HG02798 (cell line): ENCODE results near the gene MAPK12.

Source experiments
- ATAC-seq: cut with Tn5 transposase; IDR thresholded peaks from one replicate; pipeline ENCODE4 v1.9.1; 2021; ENCODE audit warnings: mild to moderate bottlenecking; ENCODE audit not compliant: unreplicated experiment, poor library complexity

The MAPK12 gene

DNA sequence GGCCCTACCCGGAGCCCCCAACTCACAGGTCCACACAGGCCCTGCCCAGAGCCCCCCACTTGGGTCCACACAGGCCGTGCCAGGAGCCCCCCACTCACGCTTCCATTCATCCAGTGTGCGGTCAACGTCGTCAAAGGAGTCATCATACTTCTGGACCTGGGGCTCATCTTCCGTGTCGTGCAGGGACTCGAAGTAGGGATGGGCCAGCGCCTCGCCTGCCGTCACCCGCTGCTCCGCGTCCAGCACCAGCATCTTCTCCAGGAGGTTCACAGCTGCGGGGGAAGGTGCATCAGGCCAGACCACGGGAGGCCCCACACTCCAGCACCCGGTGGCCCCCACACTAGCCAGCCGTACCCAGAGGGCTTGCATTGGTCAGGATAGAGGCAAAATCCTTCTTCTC lies 6.4 kb downstream of the MAPK12 start:
- no peak for ATAC-seq

DNA sequence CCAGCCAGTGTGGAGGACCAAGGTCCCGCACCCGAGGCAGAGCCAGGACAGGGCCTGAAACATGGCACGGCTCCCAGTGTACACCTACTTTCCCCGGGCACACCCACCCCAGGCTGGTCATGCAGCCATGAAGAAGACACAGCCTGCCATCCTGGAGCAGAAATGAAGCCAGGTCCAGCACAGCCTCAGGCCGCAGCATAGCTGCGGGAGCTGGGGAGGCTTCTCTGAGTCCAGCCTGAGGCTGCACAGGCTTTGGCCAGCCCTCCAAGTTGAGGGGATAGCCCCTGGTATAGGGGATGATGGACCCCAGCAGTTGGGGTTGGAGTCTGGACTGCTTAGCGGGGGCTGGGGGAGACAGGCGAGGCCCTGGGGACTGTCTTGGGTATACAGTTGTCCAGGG lies 7.5 kb downstream of the MAPK12 start:
- no peak for ATAC-seq

DNA sequence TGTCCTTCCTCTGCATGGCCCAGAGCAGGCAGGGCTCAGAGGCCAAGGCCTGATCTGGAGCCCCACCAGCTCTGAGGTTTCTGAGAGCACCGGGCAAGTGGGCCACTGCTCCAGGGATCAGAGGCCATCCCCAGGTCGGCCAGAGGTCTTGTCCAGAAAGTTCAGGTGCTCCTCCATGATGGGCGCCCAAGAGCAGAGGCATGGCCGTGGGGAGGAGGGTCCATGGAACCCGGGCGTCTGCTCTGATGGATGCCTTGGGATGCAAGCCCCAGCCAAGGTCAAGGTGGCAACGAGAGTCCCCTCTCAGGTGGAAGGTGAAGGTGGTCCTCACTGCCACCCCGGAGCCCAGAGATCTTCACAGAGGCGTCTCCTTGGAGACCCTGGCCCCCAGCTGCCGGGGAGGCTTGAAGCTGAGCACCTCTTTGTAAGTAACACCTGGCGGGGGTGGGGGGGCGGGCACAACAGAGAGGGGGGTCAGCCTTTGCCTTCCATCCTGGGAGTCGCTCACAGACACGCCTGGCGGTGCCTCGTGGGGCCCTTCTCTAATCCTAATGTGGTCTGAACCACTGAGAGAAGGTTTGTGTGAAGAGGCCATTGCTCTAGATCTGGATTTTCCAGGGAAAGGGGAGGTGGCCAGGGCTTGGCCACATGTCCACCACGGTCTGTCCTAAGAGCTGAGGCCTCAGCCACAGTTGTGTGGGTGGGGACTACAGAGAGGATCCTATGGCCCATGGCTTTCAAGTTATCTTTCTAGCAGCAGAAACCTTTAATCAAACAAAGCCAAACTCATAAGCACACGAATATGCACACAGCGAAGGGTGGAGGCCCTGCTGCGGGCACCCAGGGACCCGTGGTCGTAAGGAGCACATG lies 8.2 kb downstream of the MAPK12 start:
- ATAC-seq: no peak

DNA sequence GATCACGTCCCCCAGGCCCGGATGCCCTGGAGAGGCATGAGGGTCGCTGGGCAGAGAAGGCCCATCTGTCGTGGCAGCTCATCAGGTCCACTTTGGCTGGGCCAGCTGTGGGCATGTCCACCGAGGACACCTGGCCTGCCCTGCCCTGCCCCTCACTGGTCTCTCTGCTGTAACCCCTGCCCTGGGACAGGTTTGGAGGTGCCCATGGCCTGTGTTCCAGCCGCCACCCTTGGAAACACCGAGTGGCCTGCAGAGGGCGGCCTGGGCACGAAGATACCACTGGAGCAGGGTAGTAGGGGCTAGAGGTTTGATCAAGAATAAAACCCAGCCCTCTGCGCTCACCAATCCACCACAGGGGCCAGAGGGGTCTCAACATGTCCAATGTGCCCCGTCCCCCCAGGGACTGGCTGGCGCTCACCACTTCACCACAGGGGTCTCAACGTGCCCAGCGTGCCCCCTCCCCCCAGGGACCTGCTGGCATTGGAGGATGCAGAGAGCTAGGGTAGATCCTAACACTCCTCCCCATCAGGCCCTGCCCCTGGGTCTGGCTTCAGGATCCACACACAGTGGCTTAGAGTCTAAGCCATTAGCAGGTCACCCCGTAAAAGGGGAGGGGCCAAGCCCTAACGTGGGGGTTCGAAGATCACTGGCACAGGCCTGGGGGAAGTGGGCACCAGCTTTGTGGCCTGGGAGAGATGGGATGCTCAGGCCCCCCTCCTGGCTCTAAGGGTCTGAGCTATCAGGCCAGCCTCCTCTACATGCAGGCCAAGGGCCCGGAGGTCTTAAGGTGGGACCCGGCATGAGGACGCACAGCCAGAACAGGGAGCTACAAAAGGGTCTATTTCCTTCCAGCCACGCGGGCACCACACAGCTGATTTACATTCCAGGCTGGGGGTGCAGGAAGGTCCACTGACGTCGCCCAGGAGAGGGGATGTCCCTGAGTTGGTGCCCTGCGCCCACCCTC lies 9.1 kb downstream of the MAPK12 start:
- no peak for ATAC-seq

DNA sequence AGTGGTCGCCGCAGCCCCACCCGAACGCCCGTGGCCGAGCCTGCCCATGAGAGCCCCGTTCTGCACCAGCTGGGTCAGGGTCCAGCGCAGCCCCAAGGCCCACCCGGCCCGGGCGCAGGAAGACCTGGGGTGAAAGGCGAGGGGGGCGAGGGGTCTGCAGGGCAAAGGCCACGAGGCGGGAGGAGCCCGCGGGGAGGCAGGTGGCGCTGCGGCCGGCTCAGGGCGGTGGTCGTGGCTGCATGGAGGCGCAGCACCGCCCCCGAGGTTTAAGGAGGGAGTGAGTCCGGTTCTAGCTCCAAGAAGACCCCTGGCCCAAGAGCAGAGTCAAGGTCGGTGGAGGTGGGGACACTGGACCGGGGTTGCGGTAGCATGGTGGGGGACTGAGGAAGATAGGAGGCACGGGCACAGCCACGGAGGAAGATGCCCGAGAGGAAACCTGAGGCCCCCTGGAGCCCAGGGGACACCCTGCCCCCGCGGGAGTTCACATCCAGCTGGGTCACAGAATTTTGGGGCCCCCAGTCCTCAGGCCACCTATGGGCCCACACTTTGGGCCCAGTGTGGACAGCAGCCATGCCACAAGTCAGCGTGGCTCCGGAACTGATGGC lies 9.9 kb downstream of the MAPK12 start:
- no peak for ATAC-seq

DNA sequence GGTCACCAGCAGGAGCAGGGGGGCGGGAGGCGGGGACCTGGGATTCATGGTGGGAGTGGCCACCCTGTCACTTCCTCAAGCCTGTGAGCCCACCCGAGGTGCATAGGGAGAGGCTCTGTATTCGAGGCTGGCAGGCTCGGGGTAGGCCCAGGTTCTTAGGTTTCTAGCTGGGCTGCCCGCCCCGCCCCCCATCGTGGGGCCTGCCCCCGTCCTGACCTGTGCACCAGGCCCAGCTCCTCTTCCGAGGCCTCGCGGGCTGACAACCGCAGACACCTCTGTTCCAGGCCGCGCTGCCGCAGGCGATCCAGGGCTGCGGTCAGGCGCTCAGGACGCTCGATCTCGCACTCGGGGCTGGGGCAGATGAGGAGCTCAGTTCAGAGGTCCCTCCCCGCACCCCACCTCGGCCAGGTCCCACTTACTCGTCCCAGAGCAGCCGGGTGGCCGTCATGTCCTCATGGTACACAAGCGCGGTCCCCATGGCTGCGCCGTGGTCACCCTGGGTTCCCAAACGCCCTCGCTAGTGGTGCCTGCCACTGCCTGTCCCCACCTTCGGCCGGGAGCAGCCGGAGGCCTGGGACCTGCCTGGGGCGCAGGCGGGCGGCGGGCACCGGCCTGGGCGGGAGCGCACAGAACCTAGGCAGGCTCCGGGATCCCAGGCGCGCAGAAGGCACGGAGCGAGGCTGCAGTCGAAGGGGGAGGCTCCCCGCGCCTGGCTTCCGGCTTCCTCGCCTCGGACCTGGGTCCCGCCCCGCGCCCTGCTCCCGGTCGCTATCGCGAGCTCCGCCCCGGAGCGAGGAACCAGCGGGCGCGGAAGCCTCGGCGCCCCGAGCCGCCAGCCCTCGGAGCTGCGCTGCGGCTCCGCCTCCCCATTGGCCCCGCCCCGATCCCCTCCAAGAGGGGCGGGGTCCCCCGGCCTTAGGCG lies 10.7 kb downstream of the MAPK12 start, which contains the start of gene HDAC10:
HDAC10 (minus strand) TSS at position 711 of the 922 bp plus-strand sequence; CDS start at position 478, 233 bp downstream.
- peak; percentile 75 for ATAC-seq

DNA sequence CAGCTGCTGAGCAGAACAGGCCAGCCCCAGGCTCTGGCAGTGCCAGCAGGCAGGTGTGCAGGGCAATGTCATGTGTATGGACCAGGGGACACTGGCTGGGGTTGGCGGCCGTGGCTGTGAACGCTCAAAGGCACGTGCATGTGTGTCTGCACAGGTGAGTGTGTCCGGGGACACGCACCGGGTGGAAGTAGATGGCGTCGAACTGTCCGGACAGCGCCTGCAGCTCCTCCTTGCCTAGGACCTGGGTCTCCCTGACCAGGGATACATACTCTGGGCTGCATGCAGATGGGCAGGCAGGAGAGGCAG lies 11.3 kb downstream of the MAPK12 start:
- no peak for ATAC-seq

DNA sequence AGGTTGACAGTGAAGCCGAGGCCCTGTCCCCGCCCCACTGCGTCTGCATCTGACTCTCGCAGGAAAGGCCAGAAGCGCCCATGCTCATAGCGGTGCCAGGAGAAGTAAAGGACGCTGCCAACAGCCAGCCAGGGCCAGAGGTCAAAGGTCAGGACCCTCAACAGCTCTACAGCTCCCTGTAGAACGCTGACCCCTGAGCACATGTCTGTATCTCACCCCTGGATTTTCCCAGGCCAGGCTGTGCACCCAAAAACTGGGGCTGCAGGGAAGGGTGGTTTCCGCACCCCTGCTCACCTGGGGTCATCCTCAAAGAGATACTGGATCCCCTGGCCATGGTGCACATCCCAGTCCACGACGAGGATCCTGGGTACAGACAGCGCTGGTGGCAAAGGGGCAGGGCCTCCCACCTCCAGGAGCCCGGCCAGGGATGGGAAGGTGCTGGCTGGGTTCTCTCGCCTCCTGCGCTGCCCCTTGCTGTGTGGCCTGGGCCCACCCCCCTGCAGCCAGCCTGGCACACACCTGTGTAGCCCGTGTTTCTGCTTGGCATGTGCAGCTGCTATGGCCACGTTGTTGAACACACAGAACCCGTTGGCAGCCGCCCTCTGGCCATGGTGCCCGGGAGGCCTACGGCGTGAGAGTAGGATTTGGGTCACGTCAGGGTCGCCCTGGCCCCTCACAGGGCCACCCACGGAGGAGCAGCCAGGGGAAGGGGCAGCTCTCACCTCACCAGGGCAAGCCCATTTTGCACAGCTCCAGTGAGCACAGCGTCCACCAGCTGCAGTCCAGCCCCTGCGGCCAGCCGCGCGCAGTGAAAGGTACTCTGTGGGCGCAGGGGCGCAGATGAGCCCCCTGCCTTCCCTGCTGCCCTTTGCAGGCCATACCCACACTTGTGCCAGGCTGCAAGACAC lies 11.9 kb downstream of the MAPK12 start:
- no peak for ATAC-seq

DNA sequence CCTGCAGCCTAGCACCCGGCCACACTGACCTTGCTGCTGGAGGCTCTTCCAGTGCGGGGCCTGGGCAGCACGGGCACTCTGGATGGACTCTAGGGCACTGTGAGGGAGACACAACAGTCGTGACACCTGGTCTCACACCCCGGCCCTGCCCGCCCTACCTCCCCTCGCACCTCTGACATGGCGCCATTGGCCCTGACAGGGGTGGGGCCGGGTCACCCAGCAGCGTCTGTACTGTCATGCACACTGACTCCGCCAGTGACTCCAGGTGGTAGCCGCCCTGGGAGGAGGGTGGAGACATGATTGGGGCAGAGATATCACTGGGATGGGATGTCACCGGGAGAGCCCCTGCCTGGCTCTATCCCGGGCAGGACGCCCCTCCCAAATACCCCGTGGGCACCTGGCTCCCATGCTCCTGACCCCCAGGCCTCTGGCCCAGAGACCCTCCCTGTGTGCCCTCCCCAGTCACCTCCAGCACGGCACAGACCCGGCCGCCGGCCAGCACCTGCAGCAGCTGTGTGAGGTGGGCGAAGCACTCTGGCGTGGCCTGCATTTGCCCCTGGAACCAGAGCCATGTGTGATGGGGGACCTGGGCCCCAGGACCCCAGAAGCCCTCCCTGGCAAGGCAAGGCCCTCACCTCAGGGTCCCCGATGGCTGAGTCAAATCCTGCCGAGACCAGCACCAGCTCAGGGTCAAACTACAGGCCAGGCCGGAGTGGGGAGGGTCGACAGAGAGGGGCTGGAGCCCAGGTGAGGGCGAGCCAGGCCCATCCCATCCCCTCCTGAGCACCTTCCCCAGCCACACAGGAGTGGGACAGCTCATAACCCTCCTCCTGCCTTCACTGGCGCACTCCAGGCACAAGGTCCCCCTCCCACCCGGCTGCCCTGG lies 13.0 kb downstream of the MAPK12 start:
- ATAC-seq: no peak

DNA sequence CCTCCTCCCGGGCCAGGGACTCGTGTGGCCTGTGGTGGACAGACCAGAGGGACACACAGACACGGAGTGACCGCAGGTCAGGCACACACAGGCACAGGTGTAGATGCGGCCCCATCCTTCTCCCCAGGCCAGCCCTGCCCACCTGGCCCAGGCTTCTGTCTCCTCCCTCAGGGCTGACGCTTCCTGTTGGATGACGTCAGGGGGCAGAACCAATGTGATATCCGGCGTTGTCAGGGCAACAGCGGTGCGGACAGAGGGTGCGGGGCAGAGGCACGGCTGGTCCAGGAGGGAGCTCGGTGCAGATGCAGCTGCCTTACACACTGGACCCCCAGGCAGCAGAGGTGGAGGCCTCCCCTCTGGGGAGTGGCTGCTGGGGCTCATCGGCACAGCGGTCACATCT lies 13.7 kb downstream of the MAPK12 start:
- ATAC-seq: no peak

DNA sequence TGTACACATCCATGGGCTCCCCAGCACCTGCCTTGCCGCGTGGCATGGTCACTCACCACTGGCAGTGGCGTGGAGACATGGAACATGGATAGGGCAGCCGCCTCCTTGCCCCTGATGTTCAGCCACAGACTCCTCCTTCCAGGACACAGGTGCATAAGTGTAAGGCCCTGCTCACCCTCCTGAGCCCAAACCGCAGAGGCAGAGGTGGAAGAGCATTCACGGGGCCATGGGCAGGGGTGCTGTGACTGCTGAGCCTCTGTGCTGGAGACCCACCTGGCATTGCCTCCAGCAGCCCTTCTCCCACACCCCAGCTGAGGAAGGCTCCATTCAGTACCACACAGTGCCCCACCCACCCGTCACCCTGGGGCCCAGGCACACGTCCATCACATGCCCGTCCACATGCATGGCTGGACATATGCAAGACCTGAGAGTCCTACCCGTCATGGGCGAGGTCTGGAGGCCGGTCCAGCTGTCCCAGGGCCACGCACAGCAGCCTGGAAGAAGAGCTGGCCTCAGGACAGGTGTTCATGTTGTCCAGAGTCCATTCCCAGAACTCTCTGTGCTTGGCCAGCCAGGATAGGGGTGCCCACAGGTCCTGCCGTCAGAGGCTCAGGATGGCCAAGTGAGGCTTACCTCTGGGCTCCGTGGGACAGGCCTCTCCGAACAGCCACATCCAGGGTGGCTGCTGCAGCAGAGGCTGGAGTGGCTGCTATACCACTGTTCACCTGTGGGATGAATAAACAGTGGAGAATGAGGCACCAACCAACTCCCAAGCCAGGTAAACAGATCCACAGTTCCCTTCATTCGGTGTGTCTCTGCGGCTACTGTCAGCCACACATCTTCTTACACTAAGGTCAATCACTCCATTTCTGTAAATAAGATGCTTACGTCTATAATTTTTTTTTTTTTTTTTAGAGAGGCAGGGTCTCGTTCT lies 15.0 kb downstream of the MAPK12 start:
- ATAC-seq: no peak

DNA sequence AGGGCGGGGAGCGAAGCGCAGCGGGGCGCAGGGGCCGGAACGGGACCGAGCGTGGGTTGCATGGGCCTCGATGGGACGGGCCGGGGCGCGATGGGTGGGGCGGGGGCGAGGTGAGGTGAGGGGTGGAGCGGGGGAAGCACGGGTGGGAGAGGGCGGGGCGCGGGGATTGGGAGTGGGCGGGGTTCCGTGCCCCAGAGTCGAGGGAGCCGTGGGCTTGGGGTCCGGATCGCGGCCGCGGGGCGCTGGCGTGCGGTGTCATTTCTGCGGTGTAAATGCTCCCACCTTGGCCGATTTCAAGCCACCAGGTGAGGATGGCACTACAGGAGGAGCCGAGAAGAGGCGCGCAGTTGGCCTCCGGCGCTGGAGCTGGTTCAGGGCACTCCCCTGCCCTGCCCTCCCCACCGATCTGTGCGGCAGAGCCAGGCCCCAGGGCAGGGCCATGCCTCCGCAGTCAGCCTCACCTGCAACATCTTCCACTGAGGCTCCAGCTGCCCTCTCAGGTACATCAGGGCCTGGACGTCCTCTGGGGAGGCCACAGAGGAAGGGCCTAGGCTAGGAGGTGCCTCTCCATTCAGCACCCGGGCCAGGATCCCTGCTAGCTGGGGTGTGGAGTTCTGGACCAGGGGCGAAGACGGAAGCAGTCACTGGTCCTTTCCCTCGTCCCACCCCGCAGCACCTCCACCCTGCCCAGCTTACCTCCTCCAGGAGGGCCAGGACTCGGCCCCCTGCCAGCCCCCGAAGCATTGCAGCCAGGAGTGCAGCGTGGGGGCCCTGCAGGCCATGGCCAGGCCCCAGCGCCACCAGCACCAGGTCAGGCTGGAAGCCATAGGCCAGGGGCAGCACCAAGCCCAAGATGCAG lies 16.0 kb downstream of the MAPK12 start:
- peak; percentile 3 for ATAC-seq

DNA sequence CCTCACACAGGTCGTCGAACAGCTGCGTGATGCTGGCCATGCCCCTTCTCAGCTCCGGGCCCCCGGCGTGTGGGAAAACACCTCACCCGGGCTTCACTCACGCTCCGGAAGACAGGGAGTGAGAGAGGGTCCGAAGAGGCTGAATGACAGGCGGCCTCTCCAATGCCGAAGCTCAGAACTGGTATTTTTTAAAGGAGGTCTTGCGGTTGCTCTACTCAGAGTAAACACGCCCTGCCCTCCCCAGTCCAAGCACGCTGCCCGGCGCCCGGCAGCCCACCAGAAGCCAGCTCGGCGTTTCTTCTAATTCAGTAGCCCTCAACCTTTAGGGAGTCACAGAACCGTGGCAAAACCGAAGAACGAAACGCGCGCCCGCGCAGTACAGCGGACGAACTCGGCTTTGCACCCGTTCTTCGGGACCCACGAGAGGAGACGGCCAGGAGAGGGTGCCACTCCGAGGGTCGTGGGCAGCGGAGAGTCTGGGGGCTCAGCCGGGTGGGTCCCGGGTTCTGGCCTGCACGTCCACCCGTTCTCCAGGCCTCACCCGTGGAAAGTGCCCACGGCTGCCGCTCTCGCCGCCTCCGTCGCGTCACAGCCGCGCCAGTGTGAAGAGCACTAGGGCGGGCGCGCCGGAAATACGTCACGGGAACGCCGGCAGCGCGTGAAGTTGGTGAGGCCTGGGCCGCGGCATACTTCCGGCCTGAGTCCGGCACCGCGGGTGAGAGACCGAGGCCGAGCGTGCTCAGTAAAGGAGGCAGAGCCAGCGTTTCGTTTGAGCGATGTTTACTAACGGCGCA lies 16.9 kb downstream of the MAPK12 start, which contains the start of gene TUBGCP6:
TUBGCP6 (minus strand) TSS at position 604 of the 794 bp plus-strand sequence; CDS start at position 40, 564 bp downstream.
- peak; percentile 82 for ATAC-seq

DNA sequence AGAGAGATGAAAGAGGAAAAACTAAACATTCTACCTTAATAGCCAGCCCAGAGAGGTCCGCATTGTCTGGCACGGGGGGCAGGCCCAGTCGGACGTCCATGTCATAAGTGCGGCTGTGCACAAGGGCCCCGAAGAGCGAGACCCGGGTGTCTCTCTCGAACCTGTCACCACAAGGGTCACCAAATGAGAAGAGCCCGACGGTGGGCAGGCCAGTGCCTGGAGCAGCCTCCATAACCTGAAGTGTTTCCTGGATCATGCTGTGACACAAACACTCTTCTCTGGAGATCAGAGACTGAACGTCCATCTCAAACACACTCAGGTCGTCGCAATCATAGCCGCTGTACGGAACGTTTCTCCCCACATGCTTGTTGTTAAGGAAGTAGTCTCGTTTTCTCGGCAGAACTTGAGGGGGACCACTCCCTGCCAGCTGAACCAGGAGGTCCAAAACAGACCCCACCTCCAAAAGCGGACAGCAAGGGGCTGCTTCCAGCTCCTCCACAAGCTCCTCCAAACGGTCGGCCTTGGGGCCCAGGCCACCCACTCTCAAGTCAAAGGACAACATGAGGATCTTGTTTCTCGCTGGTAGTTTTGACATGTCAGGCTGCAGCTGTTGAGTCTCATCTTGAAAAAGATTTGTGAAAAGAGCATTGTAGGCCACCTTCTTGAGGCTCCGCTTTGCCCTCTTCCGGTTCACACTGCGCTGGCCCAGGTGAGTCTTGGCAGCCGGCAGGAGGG lies 17.6 kb downstream of the MAPK12 start:
- ATAC-seq: no peak
